HepG2 (cell line): ENCODE measurements around the gene ZFP90.

ENCODE experiments used
- BRCA1 ChIP-seq: sonication (generic); formaldehyde crosslinking; IDR thresholded peaks from 2 replicates; pipeline ENCODE4 v1.4.0; 2020; ENCODE audit warnings: missing genetic modification reagents
- CTCF ChIP-seq: sonication (generic); formaldehyde crosslinking; IDR thresholded peaks from 2 replicates; pipeline ENCODE4 v1.5.0; 2020; ENCODE audit warnings: mild to moderate bottlenecking, missing genetic modification reagents, moderate library complexity
- E2F1 ChIP-seq: sonication (generic); formaldehyde crosslinking; IDR thresholded peaks from 2 replicates; pipeline ENCODE4 v1.5.0; 2020; ENCODE audit warnings: missing genetic modification reagents
- GATAD2A ChIP-seq: IDR thresholded peaks from 2 replicates; pipeline ENCODE4 v1.6.1; 2016
- MXD1 ChIP-seq: sonication (generic); formaldehyde crosslinking; IDR thresholded peaks from 2 replicates; pipeline ENCODE4 v1.4.0; 2020; ENCODE audit warnings: mild to moderate bottlenecking, missing genetic modification reagents
- ZBTB40 ChIP-seq, 2 experiments: fragments of 450-650 bp in 1 of 2; sonication (generic) in 1 of 2; formaldehyde crosslinking in 1 of 2; IDR thresholded peaks; 2 replicates each; pipeline versions ENCODE4 v1.6.1 to v1.8.0; 2016 to 2022; ENCODE audit warnings: antibody characterized with exemption in 1 of 2, mild to moderate bottlenecking in 1 of 2, missing genetic modification reagents in 1 of 2
- ZFP36 ChIP-seq: fragments of 150-350 bp; IDR thresholded peaks from 2 replicates; pipeline ENCODE4 v1.6.1; 2018; ENCODE audit warnings: borderline replicate concordance, low read length, low read depth; ENCODE audit not compliant: partially characterized antibody

GRCh38 chr16:68617734-68618133 is 78.6 kb downstream of the ZFP90 start:
- no peak for TF ChIP-seq ZFP36
- TF ChIP-seq ZBTB40 (IDR thresholded peaks at IDR 0.05): no peak
- no peak for TF ChIP-seq ZBTB40 (CRISPR knock-in tag; IDR thresholded peaks at IDR 0.05)
- TF ChIP-seq E2F1 (CRISPR knock-in tag): no peak
- TF ChIP-seq MXD1 (CRISPR knock-in tag): no peak
- TF ChIP-seq GATAD2A: no peak
- TF ChIP-seq BRCA1 (CRISPR knock-in tag): no peak
- no peak for TF ChIP-seq CTCF (CRISPR knock-in tag)
